Inferior parietal cortex (tissue), 1 donor: ENCODE results near the gene STAC3.

Source experiments
- DNase-seq: peaks from one replicate; pipeline ENCODE4 v3.0.0-alpha.2; 2016; ENCODE audit errors: extremely low spot score

STAC3 gene

DNA sequence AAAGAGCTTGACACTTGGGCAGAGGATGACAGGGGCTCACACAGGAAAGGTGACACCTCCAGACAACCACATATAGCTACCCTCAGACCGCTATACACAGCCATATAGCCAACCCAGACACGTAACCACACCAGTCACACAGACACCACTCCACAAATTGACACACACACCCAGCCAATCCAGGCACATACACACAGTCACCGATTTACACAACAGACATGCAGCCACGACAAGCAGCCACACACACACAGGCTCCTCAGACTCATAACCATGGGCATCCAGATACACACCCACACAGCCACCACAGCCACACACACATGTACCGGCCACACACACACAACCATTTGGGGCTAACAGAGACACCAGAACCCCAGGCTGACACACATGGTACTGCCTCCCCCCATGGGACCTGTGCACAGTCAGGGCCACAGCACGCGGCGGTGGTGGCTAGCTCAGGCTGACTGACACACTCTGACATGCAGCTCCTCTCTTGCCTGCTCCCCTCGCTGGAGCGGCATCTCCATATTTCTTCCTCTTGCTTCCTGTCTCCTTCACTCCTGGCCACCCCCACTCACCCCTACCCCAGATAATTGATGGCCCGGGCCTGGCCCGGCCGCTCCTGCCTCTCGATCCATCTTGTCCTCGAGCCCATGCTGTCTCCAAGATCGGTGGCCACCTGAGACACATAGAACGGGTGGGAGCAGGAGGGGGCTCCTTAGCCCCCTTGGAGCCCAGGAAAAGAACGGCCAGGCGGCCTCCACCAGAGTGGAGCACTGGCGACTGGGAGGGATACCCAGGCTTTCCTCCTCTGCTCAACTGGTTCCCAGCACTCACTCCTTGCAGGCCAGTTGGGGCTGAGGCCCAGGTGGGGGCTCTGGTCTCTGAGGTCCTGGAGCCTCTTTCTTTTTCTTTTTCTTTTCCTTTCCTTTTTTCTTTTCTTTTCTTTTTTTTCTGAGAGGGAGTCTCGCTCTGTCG, 27.5 kb downstream of the STAC3 start:
- DNase-seq, result no peak

DNA sequence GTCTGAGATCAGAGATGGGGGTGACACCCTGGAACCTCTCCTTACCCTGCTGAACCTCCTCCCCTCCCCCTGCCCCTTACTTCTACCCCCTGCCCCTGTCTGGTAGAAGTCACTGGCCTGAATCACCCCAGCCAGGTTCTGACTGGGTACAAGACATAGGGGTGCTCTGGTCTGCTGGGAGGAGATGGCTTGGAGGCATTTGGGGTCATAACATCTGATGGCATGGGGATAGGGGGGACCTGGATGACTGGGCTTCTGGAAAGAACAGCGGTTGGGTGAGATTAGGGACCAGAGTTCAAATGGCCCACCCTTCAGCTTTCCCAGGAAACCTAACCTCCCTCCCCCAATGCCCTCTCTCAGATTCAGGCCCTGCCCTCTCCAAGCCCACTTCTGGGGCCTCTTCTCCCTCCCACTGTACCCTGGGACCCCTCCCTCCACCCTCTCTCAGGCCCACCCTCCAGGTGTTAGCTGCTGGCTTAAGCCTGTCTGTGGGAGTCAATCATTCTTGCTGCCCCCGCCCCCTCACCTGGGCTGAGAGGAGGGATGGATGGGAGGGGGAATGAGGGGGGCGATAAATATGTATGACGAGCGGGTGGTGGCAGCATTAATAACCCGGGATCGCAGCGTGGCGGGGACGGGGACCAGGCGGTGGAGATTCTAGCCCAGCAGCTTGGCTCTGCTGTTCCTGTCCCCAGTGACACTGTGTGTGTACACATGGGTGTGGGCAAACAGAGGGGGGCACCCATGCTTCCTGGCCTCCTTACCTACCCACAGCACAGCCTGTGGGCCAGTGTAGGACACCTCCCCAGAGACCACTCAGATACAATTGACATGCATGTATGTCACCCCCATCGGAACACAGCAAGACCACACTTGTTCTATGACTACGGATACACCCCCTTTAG, 28.4 kb downstream of the STAC3 start:
- DNase-seq, result no peak

- no peak for DNase-seq
These were observed 29.6 kb downstream of the STAC3 start for GRCh38 chr12:57221169-57221917.

GRCh38 chr12:57220770-57221168, 30.2 kb downstream of the STAC3 start:
- DNase-seq, result no peak

- DNase-seq, result no peak
These were observed 30.8 kb downstream of the STAC3 start for GRCh38 chr12:57219993-57220754.

DNA sequence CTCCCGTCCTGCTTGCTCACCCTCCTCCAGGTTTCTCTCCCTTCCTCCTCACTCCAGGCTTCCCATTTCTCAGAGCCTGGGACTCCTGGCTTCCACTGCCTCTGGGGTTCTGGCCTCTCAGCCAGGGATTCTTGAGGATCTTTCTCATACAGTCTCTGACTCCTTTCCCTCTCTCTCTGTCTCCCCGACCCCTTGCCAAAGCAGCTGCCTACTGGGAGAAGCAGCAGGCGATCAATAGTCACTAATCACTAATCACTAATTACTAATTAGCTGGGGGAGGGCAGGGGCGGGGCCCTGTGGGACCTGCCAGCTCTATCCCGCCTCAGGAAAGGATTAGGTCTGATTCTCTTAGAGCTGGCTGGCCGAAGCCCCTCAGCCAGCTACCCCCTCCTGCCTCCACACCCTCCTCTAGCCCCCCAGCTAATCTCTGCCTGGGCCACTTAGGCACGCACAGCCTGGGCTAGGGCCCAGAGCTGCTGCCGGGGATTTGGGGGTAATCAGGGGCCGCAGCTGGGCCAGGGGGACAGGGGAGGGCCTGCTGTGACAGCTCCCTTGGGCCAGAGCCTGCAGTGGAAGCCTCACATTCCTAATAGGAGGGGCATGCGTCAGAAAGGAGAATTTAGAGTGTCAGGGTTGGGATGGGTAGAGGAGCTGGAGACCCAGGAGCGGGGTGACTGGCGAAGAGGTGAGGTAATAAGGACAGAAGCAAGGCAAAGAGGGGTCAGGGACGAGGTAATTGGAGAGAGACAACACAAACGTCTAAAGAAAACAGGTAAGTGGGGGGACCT, 31.6 kb downstream of the STAC3 start:
- no peak for DNase-seq

DNA sequence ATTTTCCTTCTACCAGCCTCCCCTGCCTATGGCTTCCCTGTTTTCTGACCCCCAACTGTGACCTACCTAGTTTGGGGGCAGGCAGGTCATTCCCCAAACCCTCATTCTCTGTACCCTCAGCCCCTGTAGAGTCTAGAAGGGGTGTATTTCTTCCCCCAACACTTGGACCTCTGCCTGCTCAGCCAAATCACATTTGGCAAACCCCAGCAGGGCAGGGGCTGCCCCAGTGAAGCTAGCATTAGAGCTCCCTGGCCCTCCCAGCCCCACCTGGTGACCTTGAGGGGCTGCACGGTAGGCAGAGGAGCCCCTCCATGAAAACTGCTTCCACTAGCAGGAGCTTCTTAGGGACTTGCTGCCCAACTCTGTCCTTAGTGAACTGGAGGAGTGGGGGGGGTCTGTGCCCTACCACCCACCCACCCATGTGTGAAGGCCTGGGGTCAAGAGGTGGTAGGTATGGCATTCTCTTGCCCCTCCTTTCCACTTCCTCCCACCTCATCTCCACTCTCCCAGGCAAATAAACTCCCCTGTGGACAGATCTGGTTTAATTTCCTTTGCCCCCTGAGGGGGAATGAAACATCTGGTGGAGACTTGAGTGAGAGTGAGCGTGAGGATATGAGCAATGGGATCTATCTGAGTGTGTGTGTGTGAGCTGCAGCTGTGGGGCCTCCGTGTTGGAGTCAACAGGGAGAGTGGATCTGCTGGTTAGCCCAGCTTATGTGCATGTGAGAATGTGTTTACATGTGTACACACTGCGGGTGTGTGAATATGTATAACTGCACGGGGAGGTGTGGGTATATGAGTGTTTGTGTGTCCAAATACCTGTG, 32.7 kb downstream of the STAC3 start:
- no peak for DNase-seq

- DNase-seq, result no peak
These were observed 33.8 kb downstream of the STAC3 start for GRCh38 chr12:57216921-57217879.

DNA sequence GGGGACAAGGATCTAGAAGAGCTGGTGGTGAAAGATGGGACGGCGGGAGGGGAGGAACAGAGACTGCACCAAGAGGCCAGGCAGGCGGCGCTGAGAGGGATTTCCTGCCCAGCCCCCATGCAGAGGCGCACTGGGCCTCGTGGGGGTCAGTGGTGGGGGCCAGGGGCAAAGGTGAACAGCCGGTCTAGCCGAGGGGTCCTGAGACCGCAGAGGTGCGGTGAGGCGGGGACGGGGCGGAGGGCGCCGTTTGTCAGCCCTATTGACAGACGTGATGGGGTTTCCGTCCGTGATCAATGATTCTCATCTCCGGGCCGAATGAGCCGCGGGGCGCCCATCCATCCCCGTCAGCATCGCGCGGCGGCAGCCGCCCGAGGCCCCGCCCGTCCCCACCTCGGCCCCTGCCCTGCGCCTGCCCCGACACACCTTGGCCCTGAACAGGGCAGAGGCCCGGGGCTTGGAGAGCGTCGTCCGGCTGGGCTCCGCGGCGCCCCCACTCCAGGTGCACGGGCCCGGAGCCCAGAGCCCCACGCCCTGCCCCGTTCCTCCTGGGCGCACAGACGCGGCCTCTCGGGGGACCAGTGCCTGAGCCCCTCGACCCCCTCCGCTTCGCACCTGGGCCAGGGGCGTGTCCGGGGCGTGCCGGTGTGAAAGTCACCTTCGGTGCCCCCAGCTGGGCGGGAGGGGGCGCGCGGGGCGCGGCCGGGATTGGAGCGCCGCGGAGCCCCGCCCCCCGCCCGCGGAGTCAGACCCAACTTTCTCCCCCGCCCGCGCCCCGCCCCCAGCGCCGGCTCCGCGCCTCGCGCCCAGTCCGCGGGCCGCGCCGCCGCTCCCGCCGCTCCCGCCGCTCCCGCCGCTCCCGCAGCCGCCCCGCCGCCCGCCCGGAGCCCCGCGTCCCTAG, 34.7 kb downstream of the STAC3 start, which contains the start of gene NXPH4:
TSS of gene NXPH4 (plus strand) at position 781 of the 898 bp plus-strand sequence. CDS start 176 bp downstream, outside the sequence.
- no peak for DNase-seq

GRCh38 chr12:57215668-57216013, 35.3 kb downstream of the STAC3 start:
- DNase-seq, result no peak

GRCh38 chr12:57215065-57215464, 35.9 kb downstream of the STAC3 start:
- no peak for DNase-seq

- DNase-seq, result peak; percentile 55
These were observed 36.6 kb downstream of the STAC3 start for GRCh38 chr12:57214398-57214781.

DNA sequence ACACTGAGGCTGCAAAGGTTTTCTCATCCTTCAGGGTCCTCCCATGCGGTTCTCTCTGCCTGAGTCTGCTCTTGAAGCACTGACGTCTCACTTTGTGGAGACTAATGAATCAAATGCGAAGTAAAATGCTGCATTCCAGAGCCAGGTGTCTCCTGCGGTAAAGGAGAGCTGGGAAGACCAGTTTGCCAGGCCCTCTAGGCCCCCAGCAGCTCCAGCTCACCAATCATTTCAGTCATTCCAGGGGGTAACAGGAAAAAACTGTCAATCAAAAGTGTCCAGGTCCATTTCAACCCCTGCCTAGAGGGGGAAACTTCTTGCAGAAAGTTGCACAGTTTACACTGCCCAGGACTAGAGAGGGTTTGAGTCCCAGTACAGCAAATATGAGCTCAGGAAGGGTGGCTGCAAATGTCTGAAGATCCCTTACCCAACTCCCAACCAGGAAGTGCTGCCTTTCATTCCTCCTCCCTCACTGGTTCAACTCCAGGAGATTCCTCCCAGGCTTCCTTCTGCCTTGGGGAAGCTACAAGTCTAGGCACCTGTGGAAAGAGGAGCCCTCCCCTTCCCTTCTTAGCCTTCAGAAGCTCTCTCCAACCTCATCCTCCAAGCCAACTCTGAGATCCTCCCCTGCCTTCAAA, 37.1 kb downstream of the STAC3 start:
- DNase-seq, result no peak

DNA sequence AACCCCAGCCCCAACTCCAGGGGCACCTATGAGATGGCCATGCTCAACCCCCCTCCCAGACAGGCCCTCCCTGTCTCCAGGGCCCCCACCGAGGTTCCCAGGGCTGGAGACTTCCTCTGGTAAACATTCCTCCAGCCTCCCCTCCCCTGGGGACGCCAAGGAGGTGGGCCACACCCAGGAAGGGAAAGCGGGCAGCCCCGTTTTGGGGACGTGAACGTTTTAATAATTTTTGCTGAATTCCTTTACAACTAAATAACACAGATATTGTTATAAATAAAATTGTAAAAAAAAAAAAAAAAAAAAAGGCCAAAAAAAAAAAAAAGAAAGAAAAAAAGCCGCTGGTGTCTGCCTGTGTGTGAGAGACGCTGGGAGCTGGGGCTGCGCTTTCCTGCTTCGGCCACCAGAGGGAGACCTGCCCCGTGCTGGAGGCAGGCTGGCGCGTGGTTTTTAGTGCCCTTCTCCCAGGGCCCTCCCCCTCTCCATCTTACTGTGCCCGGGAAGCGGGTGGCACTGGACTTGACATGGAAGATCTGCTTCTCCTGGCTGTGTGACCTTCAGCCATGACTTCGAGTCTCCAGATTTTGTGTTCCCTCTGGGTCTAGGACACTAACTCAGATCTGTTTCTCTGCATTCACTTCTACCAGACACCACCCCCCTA, 37.8 kb downstream of the STAC3 start:
- DNase-seq, result peak; percentile 88

DNA sequence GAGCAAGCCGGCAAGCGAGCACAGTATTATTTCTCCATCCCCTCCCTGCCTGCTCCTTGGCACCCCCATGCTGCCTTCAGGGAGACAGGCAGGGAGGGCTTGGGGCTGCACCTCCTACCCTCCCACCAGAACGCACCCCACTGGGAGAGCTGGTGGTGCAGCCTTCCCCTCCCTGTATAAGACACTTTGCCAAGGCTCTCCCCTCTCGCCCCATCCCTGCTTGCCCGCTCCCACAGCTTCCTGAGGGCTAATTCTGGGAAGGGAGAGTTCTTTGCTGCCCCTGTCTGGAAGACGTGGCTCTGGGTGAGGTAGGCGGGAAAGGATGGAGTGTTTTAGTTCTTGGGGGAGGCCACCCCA, 38.3 kb downstream of the STAC3 start:
- DNase-seq, result no peak
